Activated naive CD8-positive, alpha-beta T cell treated with anti-CD3 and anti-CD28 coated beads, Interleukin-2, amount 50 U/mL, for 24 hours (primary cell): ENCODE data around the gene PLA2G4A.

Experiments used
- ATAC-seq: fragments of 150-1000 bp; cut with Tn5 transposase; one replicate; pipeline ENCODE4 v1.10.0; 2021
- DNase-seq: peaks from one replicate; pipeline ENCODE4 v3.0.0; 2021
- H3K27ac Mint-ChIP-seq: one replicate; pipeline ENCODE4 v1.8.0; 2021; ENCODE audit warnings: mild to moderate bottlenecking, mixed read lengths
- H3K27me3 Mint-ChIP-seq: one replicate; pipeline ENCODE4 v1.8.0; 2021; ENCODE audit warnings: mixed read lengths
- H3K36me3 Mint-ChIP-seq: one replicate; pipeline ENCODE4 v1.8.0; 2021; ENCODE audit warnings: low read depth, mixed read lengths
- H3K4me1 Mint-ChIP-seq: one replicate; pipeline ENCODE4 v1.8.0; 2021; ENCODE audit warnings: mixed read lengths
- H3K4me3 Mint-ChIP-seq: one replicate; pipeline ENCODE4 v1.8.0; 2021; ENCODE audit warnings: mild to moderate bottlenecking, moderate library complexity, mixed read lengths
- H3K9me3 Mint-ChIP-seq: one replicate; pipeline ENCODE4 v1.8.0; 2021; ENCODE audit warnings: mixed read lengths

The PLA2G4A gene

GRCh38 chr1:186811892-186812291 is 16.9 kb upstream of the PLA2G4A start:
- no peak overlapping the region for H3K4me3 Mint-ChIP-seq
- no peak for DNase-seq
- no peaks in the 10 kb centered on the region for H3K36me3 Mint-ChIP-seq
- H3K27me3 Mint-ChIP-seq = no peaks in the 10 kb centered on the region
- H3K9me3 Mint-ChIP-seq = peaks cover 3% of the 10 kb centered on the region
- no peak for ATAC-seq
- no peaks in the 10 kb centered on the region for H3K4me1 Mint-ChIP-seq
- no peak overlapping the region for H3K27ac Mint-ChIP-seq

- ATAC-seq = no peak
- H3K4me3 Mint-ChIP-seq = no peak overlapping the region
- DNase-seq = no peak
- peaks cover 3% of the 10 kb centered on the region for H3K9me3 Mint-ChIP-seq
- H3K4me1 Mint-ChIP-seq = no peaks in the 10 kb centered on the region
- no peaks in the 10 kb centered on the region for H3K36me3 Mint-ChIP-seq
- no peaks in the 10 kb centered on the region for H3K27me3 Mint-ChIP-seq
- H3K27ac Mint-ChIP-seq = no peak overlapping the region
Measured at GRCh38 chr1:186812570-186812969, 16.2 kb upstream of the PLA2G4A start.

- Mint-ChIP-seq H3K36me3 (no peaks in the 10 kb centered on the region), H3K4me1 (no peaks in the 10 kb centered on the region), H3K4me3 (no peak overlapping the region), H3K27me3 (no peaks in the 10 kb centered on the region), H3K27ac (no peak overlapping the region), H3K9me3 (peaks cover 3% of the 10 kb centered on the region)
- no peak for DNase-seq
- ATAC-seq = no peak
Measured at GRCh38 chr1:186813420-186813819, 15.3 kb upstream of the PLA2G4A start.

GRCh38 chr1:186819126-186819525 is 9.6 kb upstream of the PLA2G4A start:
- Mint-ChIP-seq H3K27me3 (peaks cover 3% of the 10 kb centered on the region), H3K4me3 (no peak overlapping the region), H3K9me3 (no peaks in the 10 kb centered on the region), H3K4me1 (no peaks in the 10 kb centered on the region), H3K27ac (no peak overlapping the region), H3K36me3 (no peaks in the 10 kb centered on the region)
- ATAC-seq = no peak
- DNase-seq = no peak

GRCh38 chr1:186819563-186819962 is 9.2 kb upstream of the PLA2G4A start:
- Mint-ChIP-seq H3K27ac (no peak overlapping the region), H3K36me3 (no peaks in the 10 kb centered on the region), H3K4me3 (no peak overlapping the region), H3K4me1 (no peaks in the 10 kb centered on the region), H3K27me3 (peaks cover 3% of the 10 kb centered on the region), H3K9me3 (no peaks in the 10 kb centered on the region)
- ATAC-seq (no peak), DNase-seq (no peak)

GRCh38 chr1:186829686-186830587 is 1.2 kb downstream of the PLA2G4A start:
- ATAC-seq = no peak
- Mint-ChIP-seq H3K4me3 (peak overlapping the region; percentile 70), H3K36me3 (no peaks in the 10 kb centered on the region), H3K4me1 (peaks cover 12% of the 10 kb centered on the region), H3K27ac (no peak overlapping the region), H3K27me3 (peaks cover 17% of the 10 kb centered on the region), H3K9me3 (no peaks in the 10 kb centered on the region)
- DNase-seq = no peak

GRCh38 chr1:186831168-186831567 is 2.4 kb downstream of the PLA2G4A start:
- Mint-ChIP-seq H3K27me3 (peaks cover 17% of the 10 kb centered on the region), H3K36me3 (no peaks in the 10 kb centered on the region), H3K4me1 (peaks cover 12% of the 10 kb centered on the region), H3K9me3 (no peaks in the 10 kb centered on the region), H3K27ac (no peak overlapping the region), H3K4me3 (no peak overlapping the region)
- DNase-seq (no peak), ATAC-seq (no peak)

GRCh38 chr1:186834399-186834958 is 5.7 kb downstream of the PLA2G4A start:
- Mint-ChIP-seq H3K36me3 (no peaks in the 10 kb centered on the region), H3K27me3 (peaks cover 10% of the 10 kb centered on the region), H3K9me3 (no peaks in the 10 kb centered on the region), H3K27ac (no peak overlapping the region), H3K4me3 (no peak overlapping the region), H3K4me1 (peaks cover 3% of the 10 kb centered on the region)
- ATAC-seq (no peak), DNase-seq (no peak)

- no peak overlapping the region for H3K4me3 Mint-ChIP-seq
- DNase-seq (no peak), ATAC-seq (no peak)
- H3K9me3 Mint-ChIP-seq = no peaks in the 10 kb centered on the region
- H3K4me1 Mint-ChIP-seq = no peaks in the 10 kb centered on the region
- H3K27ac Mint-ChIP-seq = no peak overlapping the region
- H3K27me3 Mint-ChIP-seq = peaks cover 5% of the 10 kb centered on the region
- H3K36me3 Mint-ChIP-seq = no peaks in the 10 kb centered on the region
Measured at GRCh38 chr1:186835448-186835847, 6.7 kb downstream of the PLA2G4A start.

GRCh38 chr1:186837806-186838205 is 9.1 kb downstream of the PLA2G4A start:
- no peaks in the 10 kb centered on the region for H3K27me3 Mint-ChIP-seq
- H3K4me1 Mint-ChIP-seq = no peaks in the 10 kb centered on the region
- H3K27ac Mint-ChIP-seq = no peak overlapping the region
- DNase-seq (no peak), ATAC-seq (no peak)
- H3K9me3 Mint-ChIP-seq = no peaks in the 10 kb centered on the region
- H3K4me3 Mint-ChIP-seq = no peak overlapping the region
- no peaks in the 10 kb centered on the region for H3K36me3 Mint-ChIP-seq

GRCh38 chr1:186838380-186839040 is 9.8 kb downstream of the PLA2G4A start:
- DNase-seq (no peak), ATAC-seq (no peak)
- Mint-ChIP-seq H3K36me3 (no peaks in the 10 kb centered on the region), H3K4me1 (no peaks in the 10 kb centered on the region), H3K4me3 (no peak overlapping the region), H3K27ac (no peak overlapping the region), H3K27me3 (no peaks in the 10 kb centered on the region), H3K9me3 (no peaks in the 10 kb centered on the region)

- no peak for ATAC-seq
- Mint-ChIP-seq H3K27ac (no peak overlapping the region), H3K4me3 (no peak overlapping the region), H3K36me3 (no peaks in the 10 kb centered on the region), H3K27me3 (no peaks in the 10 kb centered on the region), H3K4me1 (no peaks in the 10 kb centered on the region), H3K9me3 (no peaks in the 10 kb centered on the region)
- no peak for DNase-seq
Measured at GRCh38 chr1:186839041-186839400, 10.3 kb downstream of the PLA2G4A start.

GRCh38 chr1:186841599-186841998 is 12.8 kb downstream of the PLA2G4A start:
- Mint-ChIP-seq H3K4me1 (no peaks in the 10 kb centered on the region), H3K9me3 (no peaks in the 10 kb centered on the region), H3K4me3 (no peak overlapping the region), H3K36me3 (no peaks in the 10 kb centered on the region), H3K27me3 (no peaks in the 10 kb centered on the region), H3K27ac (no peak overlapping the region)
- ATAC-seq (no peak), DNase-seq (no peak)

GRCh38 chr1:186842547-186842946 is 13.8 kb downstream of the PLA2G4A start:
- Mint-ChIP-seq H3K4me1 (no peaks in the 10 kb centered on the region), H3K9me3 (no peaks in the 10 kb centered on the region)

GRCh38 chr1:186843226-186843625 is 14.5 kb downstream of the PLA2G4A start:
- ATAC-seq = no peak
- Mint-ChIP-seq H3K36me3 (no peaks in the 10 kb centered on the region), H3K27ac (no peak overlapping the region), H3K27me3 (no peaks in the 10 kb centered on the region), H3K4me3 (no peak overlapping the region), H3K4me1 (no peaks in the 10 kb centered on the region), H3K9me3 (no peaks in the 10 kb centered on the region)
- no peak for DNase-seq

More at GRCh38 chr1:186842547-186842946, 13.8 kb downstream of the PLA2G4A start:
- no peak overlapping the region for H3K4me3 Mint-ChIP-seq
- H3K27me3 Mint-ChIP-seq = no peaks in the 10 kb centered on the region
- ATAC-seq (no peak), DNase-seq (no peak)
- H3K36me3 Mint-ChIP-seq = no peaks in the 10 kb centered on the region
- H3K27ac Mint-ChIP-seq = no peak overlapping the region
